Breast epithelium (tissue), 4 donors: ENCODE data around the gene KCNG2. TPM values are rescaled to one million over a fixed set of nuclear protein-coding genes. Genes with fewer than 3 reads are reported as not detected.
A peak's percentile ranks its signal among the peaks of the same experiment; 100 is the strongest.

Experiments
- DNase-seq, 2 donors: peaks; one replicate each; pipeline ENCODE4 v3.0.0-alpha.2; 2019; ENCODE audit warnings: low spot score in 2 of 2
- H3K27ac ChIP-seq, 2 donors: fragments of 200-600 bp; sonication (generic) in 1 of 2; one replicate each; pipeline ENCODE4 v1.5.1; 2016 to 2019; ENCODE audit warnings: mild to moderate bottlenecking in 1 of 2
- H3K27me3 ChIP-seq, 2 donors: fragments of 200-600 bp; sonication (generic) in 1 of 2; one replicate each; pipeline versions ENCODE4 v1.5.1 to v1.6.0; 2017 to 2019; ENCODE audit warnings: control low read depth in 1 of 2, mild to moderate bottlenecking in 1 of 2
- H3K36me3 ChIP-seq: fragments of 200-600 bp; one replicate; pipeline ENCODE4 v1.5.1; 2019
- H3K4me1 ChIP-seq, 2 donors: fragments of 200-600 bp; sonication (generic); one replicate each; pipeline ENCODE4 v1.5.1; 2016 to 2019; ENCODE audit warnings: control low read depth in 1 of 2
- H3K4me3 ChIP-seq, 3 donors: fragments of 200-600 bp; sonication (generic); 1 replicate in 2 of 3; 2 replicates in 1 of 3; pipeline ENCODE4 v1.5.1; 2016 to 2019; ENCODE audit warnings: mild to moderate bottlenecking in 3 of 3, moderate library complexity in 2 of 3
- H3K9me3 ChIP-seq, 2 donors: fragments of 200-600 bp; sonication (generic) in 1 of 2; one replicate each; pipeline ENCODE4 v1.5.1; 2016 to 2019; ENCODE audit warnings: control low read depth in 1 of 2
- CTCF ChIP-seq, 3 donors: fragments of 450-650 bp; IDR thresholded peaks; one replicate each; pipeline ENCODE4 v1.5.1; 2016 to 2017; ENCODE audit warnings: antibody characterized with exemption in 3 of 3, mild to moderate bottlenecking in 3 of 3, moderate library complexity in 3 of 3
- POLR2A ChIP-seq: fragments of 450-650 bp; IDR thresholded peaks from one replicate; pipeline ENCODE4 v1.6.1; 2016; ENCODE audit warnings: antibody characterized with exemption, mild to moderate bottlenecking, moderate library complexity
- POLR2AphosphoS5 ChIP-seq, 3 donors: sonication (generic); formaldehyde crosslinking; IDR thresholded peaks; one replicate each; pipeline ENCODE4 v1.6.1; 2017; ENCODE audit warnings: antibody characterized with exemption in 3 of 3
- intact Hi-C: fragments of 100-400 bp; cut with DNase I; formaldehyde crosslinking; loops from one replicate; pipeline ENCODE4 v1.15.1; 2023; ENCODE audit warnings: low total_unique reads
- total RNA-seq, 3 donors: library from RNA; depleted of rRNA; stranded (reverse); fragments of >200 nt; gene quantifications; one replicate each; pipeline ENCODE4 v1.1.0, GENCODE V29; 2016

Gene KCNG2
- total RNA-seq, 3 donors from 2014 or later, result 0.32 to 1.6 (median 0.66) TPM

- no peak for DNase-seq
- TF ChIP-seq POLR2A (no peak), CTCF (IDR thresholded peaks at IDR 0.05) (no peak), POLR2AphosphoS5 (IDR thresholded peaks at IDR 0.05) (no peak)
These were observed 17.2 kb upstream of the KCNG2 start for GRCh38 chr18:79780547-79780946.

GRCh38 chr18:79781331-79781941, 16.3 kb upstream of the KCNG2 start:
- Histone ChIP-seq H3K36me3 (no peaks in the 10 kb centered on the region), H3K9me3 (no peaks in the 10 kb centered on the region), H3K27me3 (peaks cover 0 to 46% of the 10 kb centered on the region in 2 donors), H3K4me3 (no peak overlapping the region), H3K4me1 (no peaks in the 10 kb centered on the region), H3K27ac (no peak overlapping the region)
- TF ChIP-seq POLR2AphosphoS5 (IDR thresholded peaks at IDR 0.05), result no peak
- TF ChIP-seq CTCF (IDR thresholded peaks at IDR 0.05), result no peak
- no peak for TF ChIP-seq POLR2A
- intact Hi-C loops, result no loop called here
- DNase-seq, result no peak

More at GRCh38 chr18:79780547-79780946, 17.2 kb upstream of the KCNG2 start:
- Histone ChIP-seq H3K4me1 (no peaks in the 10 kb centered on the region), H3K27me3 (peaks cover 0 to 45% of the 10 kb centered on the region in 2 donors), H3K27ac (no peak overlapping the region), H3K9me3 (no peaks in the 10 kb centered on the region), H3K4me3 (no peak overlapping the region), H3K36me3 (no peaks in the 10 kb centered on the region)
- intact Hi-C loops, result no loop called here

- no peak overlapping the region for H3K4me3 ChIP-seq
- DNase-seq, result no peak
- peaks cover 0 to 1% of the 10 kb centered on the region in 2 donors for H3K4me1 ChIP-seq
- peaks cover 0 to 48% of the 10 kb centered on the region in 2 donors for H3K27me3 ChIP-seq
- intact Hi-C loops, result no loop called here
- no peaks in the 10 kb centered on the region for H3K36me3 ChIP-seq
- no peak overlapping the region for H3K27ac ChIP-seq
- no peaks in the 10 kb centered on the region for H3K9me3 ChIP-seq
- TF ChIP-seq CTCF (IDR thresholded peaks at IDR 0.05) (no peak), POLR2AphosphoS5 (IDR thresholded peaks at IDR 0.05) (no peak), POLR2A (no peak)
These were observed 15.0 kb upstream of the KCNG2 start for GRCh38 chr18:79782566-79783308.

- H3K27ac ChIP-seq, result no peak overlapping the region
- H3K4me1 ChIP-seq, result peaks cover 0 to 7% of the 10 kb centered on the region in 2 donors
- H3K4me3 ChIP-seq, result no peak overlapping the region
- no peak for TF ChIP-seq POLR2A
- TF ChIP-seq POLR2AphosphoS5 (IDR thresholded peaks at IDR 0.05), result no peak
- TF ChIP-seq CTCF (IDR thresholded peaks at IDR 0.05), result no peak
- intact Hi-C loops, result no loop called here
- H3K36me3 ChIP-seq, result no peaks in the 10 kb centered on the region
- no peaks in the 10 kb centered on the region for H3K9me3 ChIP-seq
- DNase-seq, result peak in 1 of 2 donors; percentile 44
- peaks cover 6 to 63% of the 10 kb centered on the region in 2 donors for H3K27me3 ChIP-seq
These were observed 13.4 kb upstream of the KCNG2 start for GRCh38 chr18:79784071-79784913.
